Karpas-422 (cell line): ENCODE data around the gene CTH. TPM values are rescaled to one million over a fixed set of nuclear protein-coding genes. Genes with fewer than 3 reads are reported as not detected.
"Not testable (repeated sequence)": the region's sequence is repeated elsewhere in the genome, so short reads cannot be mapped to it uniquely, and the experiment has no call there.

Experiments used
- DNase-seq: peaks from one replicate; pipeline ENCODE4 v3.0.0-alpha.2; 2015
- H2AFZ ChIP-seq: fragments of 200-600 bp; sonication (generic); 2 replicates; pipeline ENCODE4 v1.6.1; 2014; ENCODE audit warnings: antibody characterized with exemption, low read length, mixed read lengths
- H3K27ac ChIP-seq: fragments of 200-600 bp; sonication (generic); 2 replicates; pipeline ENCODE4 v1.5.1; 2014; ENCODE audit warnings: mild to moderate bottlenecking, low read length, moderate library complexity
- H3K27me3 ChIP-seq: fragments of 200-600 bp; sonication (generic); 2 replicates; pipeline ENCODE4 v1.6.1; 2014; ENCODE audit warnings: low read length, mixed read lengths
- H3K36me3 ChIP-seq: fragments of 200-600 bp; sonication (generic); 2 replicates; pipeline ENCODE4 v1.6.1; 2014; ENCODE audit warnings: low read length, mixed read lengths; ENCODE audit not compliant: insufficient read depth
- H3K4me1 ChIP-seq: fragments of 200-600 bp; sonication (generic); 2 replicates; pipeline ENCODE4 v1.6.1; 2014; ENCODE audit warnings: mild to moderate bottlenecking, low read length, mixed read lengths
- H3K4me2 ChIP-seq: fragments of 200-600 bp; sonication (generic); 2 replicates; pipeline ENCODE4 v1.6.1; 2014; ENCODE audit warnings: low read length, low read depth, mild to moderate bottlenecking; ENCODE audit not compliant: poor library complexity, severe bottlenecking
- H3K4me3 ChIP-seq: fragments of 200-600 bp; sonication (generic); 2 replicates; pipeline ENCODE4 v1.5.1; 2014; ENCODE audit warnings: mild to moderate bottlenecking, antibody characterized with exemption, low read length, mixed read lengths
- H3K79me2 ChIP-seq: fragments of 200-600 bp; sonication (generic); 2 replicates; pipeline ENCODE4 v1.6.1; 2014; ENCODE audit warnings: mild to moderate bottlenecking, low read length, mixed read lengths
- H3K9ac ChIP-seq: fragments of 200-600 bp; sonication (generic); 2 replicates; pipeline ENCODE4 v1.6.0; 2014; ENCODE audit warnings: low read length
- H3K9me2 ChIP-seq: fragments of 200-600 bp; sonication (generic), shearing (Covaris generic); replicated peaks from 2 replicates; pipeline ENCODE4 v1.6.0; 2014; ENCODE audit warnings: mild to moderate bottlenecking, low read length, moderate library complexity; ENCODE audit not compliant: insufficient read depth
- H3K9me3 ChIP-seq: fragments of 300-700, 200-600 bp; sonication (generic); 2 replicates; pipeline ENCODE4 v1.6.1; 2014; ENCODE audit warnings: low read length, mixed read lengths
- H4K20me1 ChIP-seq: fragments of 200-600 bp; sonication (generic); 2 replicates; pipeline ENCODE4 v1.6.1; 2014; ENCODE audit warnings: mild to moderate bottlenecking, antibody characterized with exemption, low read length, low read depth; ENCODE audit not compliant: insufficient read depth
- total RNA-seq: library from RNA; depleted of rRNA; stranded (reverse); fragments of >200 nt; shearing (Covaris generic); gene quantifications from 2 replicates; pipeline ENCODE4 v1.2.3, GENCODE V29; 2014; ENCODE audit warnings: low replicate concordance

CTH gene
- total RNA-seq, 1 experiment from 2014 or later = 63.3 TPM

GRCh38 chr1:70415882-70416281, 4.8 kb downstream of the CTH start:
- peaks cover 34% of the 10 kb centered on the region for H3K79me2 ChIP-seq
- no peaks in the 10 kb centered on the region for H3K27me3 ChIP-seq
- 0 out of 2 replicates have a peak overlapping the region, but pooled peaks have one; percentile 5 for H3K27ac ChIP-seq

DNA sequence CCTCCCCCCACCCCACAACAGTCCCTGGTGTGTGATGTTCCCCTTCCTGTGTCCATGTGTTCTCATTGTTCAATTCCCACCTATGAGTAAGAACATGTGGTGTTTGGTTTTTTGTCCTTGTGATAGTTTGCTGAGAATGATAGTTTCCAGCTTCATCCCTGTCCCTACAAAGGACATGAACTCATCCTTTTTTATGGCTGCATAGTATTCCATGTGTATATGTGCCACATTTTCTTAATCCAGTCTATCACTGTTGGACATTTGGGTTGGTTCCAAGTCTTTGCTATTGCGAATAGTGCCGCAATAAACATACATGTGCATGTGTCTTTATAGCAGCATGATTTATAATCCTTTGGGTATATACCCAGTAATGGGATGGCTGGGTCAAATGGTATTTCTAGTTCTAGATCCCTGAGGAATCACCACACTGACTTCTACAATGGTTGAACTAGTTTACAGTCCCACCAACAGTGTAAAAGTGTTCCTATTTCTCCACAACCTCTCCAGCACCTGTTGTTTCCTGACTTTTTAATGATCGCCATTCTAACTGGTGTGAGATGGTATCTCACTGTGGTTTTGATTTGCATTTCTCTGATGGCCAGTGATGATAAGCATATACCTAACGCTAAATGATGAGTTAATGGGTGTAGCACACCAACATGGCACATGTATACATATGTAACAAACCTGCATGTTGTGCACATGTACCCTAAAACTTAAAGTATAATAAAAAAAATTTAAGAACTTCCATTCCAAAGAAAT, 8.1 kb downstream of the CTH start:
- not testable (repeated sequence) for H3K27me3 ChIP-seq, H3K4me2 ChIP-seq, H2AFZ ChIP-seq, H3K9me2 ChIP-seq, H3K4me3 ChIP-seq, H3K9me3 ChIP-seq, H3K79me2 ChIP-seq, H3K9ac ChIP-seq, H3K27ac ChIP-seq, H4K20me1 ChIP-seq, DNase-seq
- Histone ChIP-seq H3K4me1 (peaks cover 14% of the 10 kb centered on the region), H3K36me3 (peaks cover 14% of the 10 kb centered on the region)

More at GRCh38 chr1:70415882-70416281, 4.8 kb downstream of the CTH start:
- Histone ChIP-seq H3K4me1 (peaks cover 25% of the 10 kb centered on the region), H4K20me1 (no peaks in the 10 kb centered on the region), H3K4me2 (no peak overlapping the region), H3K36me3 (peaks cover 9% of the 10 kb centered on the region), H3K9me3 (no peaks in the 10 kb centered on the region), H2AFZ (no peak overlapping the region), H3K4me3 (no peak overlapping the region), H3K9ac (no peak overlapping the region), H3K9me2 (no peaks in the 10 kb centered on the region)
- DNase-seq = no peak

DNA sequence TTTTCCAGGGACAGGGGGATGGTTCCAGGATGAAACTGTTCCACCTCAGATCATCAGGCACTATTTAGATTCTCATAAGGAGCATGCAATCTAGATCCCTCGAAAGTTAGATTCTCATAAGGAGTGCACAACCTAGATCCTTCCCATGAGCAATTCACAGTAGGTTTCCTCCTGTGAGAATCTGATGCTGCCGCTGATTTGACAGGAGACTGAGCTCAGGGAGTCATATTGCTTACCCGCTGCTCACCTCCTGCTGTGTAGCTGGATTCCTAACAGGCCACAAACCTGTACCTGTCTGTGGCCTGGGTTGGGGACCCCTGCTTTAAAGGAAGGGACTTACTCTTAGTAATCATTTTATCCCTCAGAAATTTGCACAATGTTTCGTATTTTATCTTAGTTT, 9.3 kb downstream of the CTH start:
- no peak overlapping the region for H3K4me2 ChIP-seq
- H3K36me3 ChIP-seq = peaks cover 16% of the 10 kb centered on the region
- H3K4me3 ChIP-seq = no peak overlapping the region
- no peaks in the 10 kb centered on the region; the same call in 1 of the 2 replicates for H3K79me2 ChIP-seq
- no peaks in the 10 kb centered on the region for H3K27me3 ChIP-seq
- H3K9ac ChIP-seq = no peak overlapping the region
- H4K20me1 ChIP-seq = no peaks in the 10 kb centered on the region
- H3K9me2 ChIP-seq = no peaks in the 10 kb centered on the region
- H3K4me1 ChIP-seq = peaks cover 12% of the 10 kb centered on the region
- H3K9me3 ChIP-seq = no peaks in the 10 kb centered on the region
- H2AFZ ChIP-seq = no peak overlapping the region
- DNase-seq = no peak
- H3K27ac ChIP-seq = no peak overlapping the region

GRCh38 chr1:70426154-70427131, 15.4 kb downstream of the CTH start:
- peaks cover 2% of the 10 kb centered on the region; the same call in 1 of the 2 replicates for H3K4me1 ChIP-seq
- no peaks in the 10 kb centered on the region for H3K79me2 ChIP-seq
- H3K9ac ChIP-seq = no peak overlapping the region
- H3K27me3 ChIP-seq = no peaks in the 10 kb centered on the region
- H3K9me2 ChIP-seq = no peaks in the 10 kb centered on the region
- no peak overlapping the region for H2AFZ ChIP-seq
- H4K20me1 ChIP-seq = no peaks in the 10 kb centered on the region
- no peak overlapping the region for H3K4me3 ChIP-seq
- DNase-seq = no peak
- peaks cover 7% of the 10 kb centered on the region; the same call in 1 of the 2 replicates for H3K36me3 ChIP-seq
- no peak overlapping the region for H3K4me2 ChIP-seq
- no peaks in the 10 kb centered on the region for H3K9me3 ChIP-seq
- no peak overlapping the region for H3K27ac ChIP-seq

DNA sequence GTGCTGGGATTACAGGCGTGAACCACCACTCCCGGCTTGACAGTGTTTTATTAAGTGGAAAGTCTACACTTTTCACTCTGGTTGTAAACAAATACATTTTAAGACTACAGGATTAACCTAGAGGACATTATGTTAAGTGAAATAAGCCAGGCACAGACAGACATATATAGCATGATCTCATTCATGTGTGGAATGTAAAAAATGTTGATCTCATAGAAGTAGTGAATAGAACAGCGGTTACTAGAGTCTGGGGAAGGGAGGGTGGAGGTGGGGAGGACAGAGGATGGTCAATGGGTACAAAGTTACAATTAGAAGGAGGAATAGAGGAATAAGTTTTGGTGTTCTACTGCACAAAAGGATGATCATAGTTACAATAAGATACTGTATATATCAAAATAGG, 16.9 kb downstream of the CTH start:
- Histone ChIP-seq H3K36me3 (peaks cover 12% of the 10 kb centered on the region; the same call in 1 of the 2 replicates), H3K9ac (no peak overlapping the region), H3K4me3 (no peak overlapping the region), H3K27me3 (no peaks in the 10 kb centered on the region), H3K4me1 (no peaks in the 10 kb centered on the region), H3K4me2 (no peak overlapping the region), H3K79me2 (no peaks in the 10 kb centered on the region), H4K20me1 (no peaks in the 10 kb centered on the region), H2AFZ (no peak overlapping the region), H3K9me3 (no peaks in the 10 kb centered on the region), H3K9me2 (no peaks in the 10 kb centered on the region), H3K27ac (no peak overlapping the region)
- no peak for DNase-seq

DNA sequence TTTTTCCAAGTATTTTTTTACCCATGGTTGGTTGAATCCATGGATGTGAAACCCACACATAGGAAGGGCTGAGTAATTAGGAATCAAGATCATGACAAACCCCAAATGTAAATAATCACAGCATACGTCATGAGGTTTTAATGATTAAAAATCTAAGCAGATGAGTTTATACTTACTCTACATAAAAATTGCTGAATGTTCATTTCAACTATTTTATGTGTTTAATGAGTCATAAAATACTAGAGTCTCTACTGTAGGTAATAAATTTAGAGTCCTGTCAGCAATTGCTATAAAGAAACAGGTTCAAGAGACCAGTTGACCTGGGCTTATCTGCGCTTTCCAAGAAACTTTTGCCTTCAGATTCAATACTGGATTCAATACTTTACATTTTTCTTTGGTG, 18.2 kb downstream of the CTH start:
- H4K20me1 ChIP-seq = no peaks in the 10 kb centered on the region
- peaks cover 7% of the 10 kb centered on the region; the same call in 1 of the 2 replicates for H3K36me3 ChIP-seq
- DNase-seq = no peak
- no peak overlapping the region for H3K9ac ChIP-seq
- no peak overlapping the region for H2AFZ ChIP-seq
- H3K27ac ChIP-seq = no peak overlapping the region
- H3K27me3 ChIP-seq = no peaks in the 10 kb centered on the region
- H3K4me2 ChIP-seq = no peak overlapping the region
- H3K79me2 ChIP-seq = no peaks in the 10 kb centered on the region
- H3K9me2 ChIP-seq = no peaks in the 10 kb centered on the region
- H3K4me1 ChIP-seq = no peaks in the 10 kb centered on the region
- H3K4me3 ChIP-seq = no peak overlapping the region
- H3K9me3 ChIP-seq = no peaks in the 10 kb centered on the region

DNA sequence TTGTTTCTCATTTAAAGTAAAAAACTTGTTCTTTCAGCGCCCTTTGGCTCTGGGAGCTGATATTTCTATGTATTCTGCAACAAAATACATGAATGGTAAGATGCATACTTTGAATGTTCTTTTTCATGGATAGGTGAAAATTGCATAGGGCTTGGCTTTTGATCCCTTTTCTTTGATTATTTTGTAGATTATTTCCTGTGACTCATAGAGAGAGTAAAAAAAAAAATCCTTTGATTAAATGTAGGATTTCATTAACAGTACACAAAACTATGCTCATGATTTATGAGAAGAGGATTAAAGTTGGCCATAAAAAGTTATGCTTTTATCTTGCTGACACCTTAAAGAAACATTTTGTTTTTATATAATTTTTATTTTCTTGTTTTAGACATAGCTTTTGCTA, 18.7 kb downstream of the CTH start:
- no peaks in the 10 kb centered on the region for H3K79me2 ChIP-seq
- no peak overlapping the region for H3K4me2 ChIP-seq
- H3K9me2 ChIP-seq = no peaks in the 10 kb centered on the region
- no peak overlapping the region for H2AFZ ChIP-seq
- DNase-seq = no peak
- no peaks in the 10 kb centered on the region for H4K20me1 ChIP-seq
- no peak overlapping the region for H3K9ac ChIP-seq
- H3K4me1 ChIP-seq = no peaks in the 10 kb centered on the region
- no peaks in the 10 kb centered on the region for H3K9me3 ChIP-seq
- no peaks in the 10 kb centered on the region for H3K27me3 ChIP-seq
- H3K4me3 ChIP-seq = no peak overlapping the region
- peaks cover 5% of the 10 kb centered on the region; the same call in 1 of the 2 replicates for H3K36me3 ChIP-seq
- H3K27ac ChIP-seq = no peak overlapping the region

GRCh38 chr1:70431317-70431716, 20.2 kb downstream of the CTH start:
- Histone ChIP-seq H2AFZ (no peak overlapping the region), H3K4me1 (no peaks in the 10 kb centered on the region), H3K9me2 (no peaks in the 10 kb centered on the region), H3K4me3 (no peak overlapping the region), H3K36me3 (peaks cover 5% of the 10 kb centered on the region; the same call in 1 of the 2 replicates), H3K9me3 (no peaks in the 10 kb centered on the region), H3K79me2 (no peaks in the 10 kb centered on the region), H3K27ac (no peak overlapping the region), H4K20me1 (no peaks in the 10 kb centered on the region), H3K9ac (no peak overlapping the region), H3K27me3 (no peaks in the 10 kb centered on the region), H3K4me2 (no peak overlapping the region)
- DNase-seq = no peak
